Natural killer cell treated with Interleukin-12 subunit alpha and Interleukin-12 subunit beta and Interleukin-15 and Interleukin-18, amount 100 ng/mL, for 72 hours (primary cell): ENCODE measurements around the gene TMEM190. TPM values are rescaled to one million over a fixed set of nuclear protein-coding genes. Genes with fewer than 3 reads are reported as not detected.

Experiments used
- ATAC-seq, 2 donors: fragments of 150-1000 bp; cut with Tn5 transposase in 1 of 2; sonication (Bioruptor Pico), chemical (Tn5 transposase) in 1 of 2; 2 replicates each; pipeline ENCODE4 v1.10.0; 2021
- DNase-seq: peaks from one replicate; pipeline ENCODE4 v3.0.0; 2022; ENCODE audit warnings: low spot score
- H3K27ac Mint-ChIP-seq, 2 donors: 1 replicate in 1 of 2; 2 replicates in 1 of 2; pipeline ENCODE4 v1.8.0; 2022; ENCODE audit warnings: mixed read lengths in 2 of 2, mild to moderate bottlenecking in 1 of 2, moderate library complexity in 1 of 2
- H3K27me3 Mint-ChIP-seq, 2 donors: 1 replicate in 1 of 2; 2 replicates in 1 of 2; pipeline ENCODE4 v1.8.0; 2022; ENCODE audit warnings: mixed read lengths in 2 of 2
- H3K36me3 Mint-ChIP-seq: one replicate; pipeline ENCODE4 v1.8.0; 2022; ENCODE audit warnings: mixed read lengths
- H3K4me1 Mint-ChIP-seq, 2 donors: 1 replicate in 1 of 2; 2 replicates in 1 of 2; pipeline ENCODE4 v1.8.0; 2022; ENCODE audit warnings: low read depth in 2 of 2, mixed read lengths in 2 of 2, mild to moderate bottlenecking in 1 of 2
- H3K4me3 Mint-ChIP-seq: one replicate; pipeline ENCODE4 v1.8.0; 2022; ENCODE audit warnings: mixed read lengths
- H3K9me3 Mint-ChIP-seq: 2 replicates; pipeline ENCODE4 v1.8.0; 2022; ENCODE audit warnings: mixed read lengths
- total RNA-seq, 2 donors: library from RNA; stranded (reverse); gene quantifications; one replicate each; pipeline ENCODE4 v1.2.3, GENCODE V29; 2022

Gene TMEM190
- total RNA-seq, 2 donors from 2014 or later = not detected

- no peaks in the 10 kb centered on the region for H3K9me3 Mint-ChIP-seq
- H3K27ac Mint-ChIP-seq = no peak overlapping the region
- H3K27me3 Mint-ChIP-seq = peaks cover 28 to 35% of the 10 kb centered on the region in 2 donors
- ATAC-seq (peak in 1 of 2 donors; percentile 6), DNase-seq (no peak)
- peaks cover 0 to 8% of the 10 kb centered on the region in 2 donors for H3K4me1 Mint-ChIP-seq
- H3K36me3 Mint-ChIP-seq = no peaks in the 10 kb centered on the region
- no peak overlapping the region for H3K4me3 Mint-ChIP-seq
Measured at GRCh38 chr19:55372316-55373081, 4.1 kb upstream of the TMEM190 start.

- H3K4me3 Mint-ChIP-seq = no peak overlapping the region
- no peaks in the 10 kb centered on the region for H3K36me3 Mint-ChIP-seq
- no peaks in the 10 kb centered on the region for H3K9me3 Mint-ChIP-seq
- H3K27me3 Mint-ChIP-seq = peaks cover 25 to 35% of the 10 kb centered on the region in 2 donors
- no peak overlapping the region for H3K27ac Mint-ChIP-seq
- no peak for ATAC-seq
- no peak for DNase-seq
- H3K4me1 Mint-ChIP-seq = peaks cover 0 to 8% of the 10 kb centered on the region in 2 donors
Measured at GRCh38 chr19:55373306-55373992, 3.2 kb upstream of the TMEM190 start.

DNA sequence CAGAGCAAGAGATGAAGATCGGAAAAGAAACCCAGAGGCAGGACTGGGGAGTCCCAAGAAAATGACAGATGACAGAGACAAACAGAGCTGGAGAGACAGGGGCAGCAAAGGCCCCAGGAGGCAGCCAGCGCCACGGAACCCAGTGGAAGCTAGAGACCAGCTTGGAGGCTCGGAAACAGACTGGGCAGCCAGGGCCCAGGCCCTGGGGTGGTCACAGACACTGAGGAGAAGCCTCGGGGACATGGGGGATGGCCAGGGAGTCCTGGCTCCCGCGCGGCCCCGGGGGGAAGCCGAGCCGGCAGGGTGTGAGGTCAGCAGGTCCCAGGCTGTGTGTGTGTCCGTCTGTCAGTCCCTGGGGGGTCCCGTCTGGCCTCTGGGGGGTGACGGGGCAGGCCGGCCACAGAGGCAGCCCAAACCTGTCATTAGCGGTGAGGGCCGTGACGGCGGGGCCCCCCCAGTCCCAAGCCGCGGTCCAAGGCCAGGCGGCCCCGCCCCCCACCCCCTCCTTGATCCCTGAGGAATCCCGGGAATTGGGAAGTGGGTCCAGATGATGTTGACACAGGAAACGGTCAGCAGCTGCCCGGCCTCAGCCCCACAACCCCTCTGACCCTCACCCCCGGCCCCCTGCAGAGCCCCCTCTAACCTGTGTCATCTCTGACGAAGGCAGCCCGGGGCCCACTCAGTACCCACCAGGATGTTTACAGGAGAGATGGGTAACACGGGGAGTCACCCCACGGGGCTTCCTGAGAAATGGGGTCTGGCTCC is 2.5 kb upstream of the TMEM190 start:
- no peaks in the 10 kb centered on the region for H3K36me3 Mint-ChIP-seq
- no peaks in the 10 kb centered on the region for H3K9me3 Mint-ChIP-seq
- H3K4me1 Mint-ChIP-seq = peaks cover 0 to 8% of the 10 kb centered on the region in 2 donors
- no peak for DNase-seq
- no peak overlapping the region for H3K27ac Mint-ChIP-seq
- no peak for ATAC-seq
- H3K27me3 Mint-ChIP-seq = peaks cover 25 to 35% of the 10 kb centered on the region in 2 donors
- H3K4me3 Mint-ChIP-seq = no peak overlapping the region

DNA sequence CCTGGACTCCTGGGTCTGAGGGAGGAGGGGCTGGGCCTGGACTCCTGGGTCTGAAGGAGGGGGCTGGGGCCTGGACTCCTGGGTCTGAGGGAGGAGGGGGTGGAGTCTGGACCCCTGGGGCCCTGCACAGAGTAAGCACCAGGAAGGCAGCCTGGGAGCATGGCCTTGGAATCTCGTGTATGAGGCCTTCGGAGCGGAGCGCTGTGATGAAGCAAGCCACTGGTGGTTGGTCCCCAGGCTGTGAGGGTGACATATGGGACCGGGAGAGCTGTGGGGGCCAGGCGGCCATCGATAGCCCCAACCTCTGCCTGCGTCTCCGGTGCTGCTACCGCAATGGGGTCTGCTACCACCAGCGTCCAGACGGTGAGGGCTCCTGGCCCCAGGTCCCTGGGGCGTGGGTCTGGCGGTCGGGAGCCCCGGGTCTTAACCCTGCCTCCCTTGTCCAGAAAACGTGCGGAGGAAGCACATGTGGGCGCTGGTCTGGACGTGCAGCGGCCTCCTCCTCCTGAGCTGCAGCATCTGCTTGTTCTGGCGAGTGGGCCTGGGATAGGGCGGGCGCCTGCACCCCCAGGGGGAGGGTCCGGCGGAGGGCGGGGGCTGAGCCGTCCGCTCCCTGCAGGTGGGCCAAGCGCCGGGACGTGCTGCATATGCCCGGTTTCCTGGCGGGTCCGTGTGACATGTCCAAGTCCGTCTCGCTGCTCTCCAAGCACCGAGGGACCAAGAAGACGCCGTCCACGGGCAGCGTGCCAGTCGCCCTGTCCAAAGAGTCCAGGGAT is 918 bp downstream of the TMEM190 start:
- Mint-ChIP-seq H3K36me3 (no peaks in the 10 kb centered on the region), H3K4me1 (peaks cover 11 to 16% of the 10 kb centered on the region in 2 donors)

GRCh38 chr19:55379174-55379573 is 2.5 kb downstream of the TMEM190 start:
- no peak for ATAC-seq
- Mint-ChIP-seq H3K9me3 (no peaks in the 10 kb centered on the region), H3K27ac (no peak overlapping the region)

More for the DNA sequence above, 918 bp downstream of the TMEM190 start:
- no peak for ATAC-seq
- H3K27me3 Mint-ChIP-seq = peaks cover 8% of the 10 kb centered on the region in 2 donors
- H3K27ac Mint-ChIP-seq = no peak overlapping the region
- H3K9me3 Mint-ChIP-seq = no peaks in the 10 kb centered on the region
- no peak for DNase-seq
- no peak overlapping the region for H3K4me3 Mint-ChIP-seq

DNA sequence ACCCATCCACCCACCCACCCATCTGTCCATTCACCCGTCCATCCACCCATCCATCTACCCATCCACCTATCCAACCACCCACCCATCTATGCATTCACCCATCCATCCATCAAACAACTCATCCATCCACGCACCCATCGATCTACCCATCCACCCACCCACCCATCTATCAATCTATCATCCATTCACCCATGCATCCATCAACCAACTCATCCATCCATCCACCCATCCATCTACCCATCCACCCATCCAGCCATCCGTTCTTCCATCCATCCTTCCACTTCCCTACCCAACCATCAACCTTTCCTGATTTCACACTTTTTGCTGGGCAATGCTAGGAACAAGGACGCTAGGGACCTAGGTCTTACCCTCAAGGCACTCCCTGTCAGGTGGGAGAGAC is 5.4 kb downstream of the TMEM190 start:
- H3K9me3 Mint-ChIP-seq = no peaks in the 10 kb centered on the region
- DNase-seq = no peak
- no peaks in the 10 kb centered on the region for H3K27me3 Mint-ChIP-seq
- peak overlapping the region; percentile 54 to 80 for H3K27ac Mint-ChIP-seq
- H3K4me3 Mint-ChIP-seq = peak overlapping the region; percentile 68
- peaks cover 38 to 43% of the 10 kb centered on the region in 2 donors for H3K4me1 Mint-ChIP-seq
- no peak for ATAC-seq
- peaks cover 11% of the 10 kb centered on the region for H3K36me3 Mint-ChIP-seq

More at GRCh38 chr19:55379174-55379573, 2.5 kb downstream of the TMEM190 start:
- no peak for DNase-seq
- Mint-ChIP-seq H3K4me3 (no peak overlapping the region), H3K27me3 (peaks cover under 1 to 4% of the 10 kb centered on the region in 2 donors), H3K4me1 (peaks cover 17 to 18% of the 10 kb centered on the region in 2 donors), H3K36me3 (no peaks in the 10 kb centered on the region)

DNA sequence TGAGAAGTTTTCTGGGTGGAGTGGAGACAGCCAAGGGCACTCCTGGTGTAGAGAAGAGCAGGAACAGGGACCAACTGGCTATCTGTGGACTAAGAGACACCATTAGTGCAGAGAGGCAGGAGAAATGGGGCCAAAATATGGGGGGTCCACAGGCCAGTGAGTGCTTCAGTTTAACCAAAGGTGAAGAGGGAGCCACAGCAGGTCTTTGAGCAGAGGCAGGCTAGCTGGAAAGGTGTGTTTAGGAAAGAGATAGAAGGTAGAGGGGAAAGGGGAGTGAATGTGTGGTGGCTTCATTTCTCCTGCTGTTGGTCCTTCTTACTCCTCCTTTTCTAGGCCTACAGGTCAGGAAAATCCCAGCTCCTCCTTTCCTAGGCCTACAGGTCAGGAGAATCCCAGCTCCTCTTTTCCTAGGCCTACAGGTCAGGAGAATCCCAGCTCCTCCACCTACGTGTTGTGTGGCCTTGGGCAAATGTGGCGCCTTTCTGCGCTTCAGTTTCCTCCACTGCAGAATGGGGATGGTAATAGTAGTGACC is 6.0 kb downstream of the TMEM190 start:
- H3K27ac Mint-ChIP-seq = peak overlapping the region; percentile 54 to 80
- no peaks in the 10 kb centered on the region for H3K27me3 Mint-ChIP-seq
- H3K4me3 Mint-ChIP-seq = peak overlapping the region; percentile 68
- peaks cover 42 to 48% of the 10 kb centered on the region in 2 donors for H3K4me1 Mint-ChIP-seq
- no peaks in the 10 kb centered on the region for H3K9me3 Mint-ChIP-seq
- no peak for ATAC-seq
- no peak for DNase-seq
- H3K36me3 Mint-ChIP-seq = peaks cover 11% of the 10 kb centered on the region

DNA sequence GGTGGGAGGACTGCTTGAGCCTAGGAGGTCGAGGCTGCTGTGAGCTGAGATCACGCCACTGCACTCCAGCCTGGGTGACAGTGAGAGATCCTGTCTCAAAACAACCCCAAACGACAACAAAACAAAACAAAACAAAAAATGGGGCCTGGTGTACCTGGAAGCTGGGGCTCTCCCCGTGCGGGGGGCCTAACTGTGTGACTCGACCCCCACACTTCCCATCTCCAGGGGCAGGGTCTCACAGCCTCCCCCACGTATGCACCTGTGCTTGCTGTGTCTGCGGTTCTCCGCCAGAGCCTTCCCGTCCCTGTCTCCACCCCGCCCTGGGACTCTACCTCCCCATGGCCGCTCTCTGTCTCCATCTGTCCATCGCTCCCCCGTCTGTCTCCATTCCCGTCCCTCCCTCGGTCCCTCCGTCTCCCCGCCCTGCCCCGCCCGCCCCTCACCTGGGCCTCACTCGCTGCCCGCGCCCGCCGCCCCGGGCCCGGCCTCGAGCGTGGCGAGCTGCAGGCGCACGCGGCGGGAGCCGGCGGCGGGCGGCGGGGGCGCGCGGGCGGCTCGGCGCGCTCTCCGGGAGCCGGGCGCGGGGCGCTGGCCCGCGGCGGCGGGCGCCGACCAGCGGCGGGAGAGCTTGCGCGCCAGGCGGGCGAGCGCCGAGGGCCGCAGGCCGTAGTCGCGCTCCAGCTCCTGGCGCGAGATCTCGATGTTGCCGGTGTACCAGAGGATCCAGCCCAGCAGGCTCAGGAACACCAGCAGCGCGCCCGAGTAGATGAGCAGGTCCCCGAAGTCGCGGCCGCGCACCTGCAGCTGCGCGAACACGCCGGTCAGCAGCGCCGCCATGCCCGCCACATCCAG is 6.9 kb downstream of the TMEM190 start:
- peak overlapping the region; percentile 68 for H3K4me3 Mint-ChIP-seq
- DNase-seq = no peak
- H3K36me3 Mint-ChIP-seq = peaks cover 11% of the 10 kb centered on the region
- H3K9me3 Mint-ChIP-seq = no peaks in the 10 kb centered on the region
- peaks cover 47 to 51% of the 10 kb centered on the region in 2 donors for H3K4me1 Mint-ChIP-seq
- no peaks in the 10 kb centered on the region for H3K27me3 Mint-ChIP-seq
- H3K27ac Mint-ChIP-seq = peak overlapping the region; percentile 54 to 80
- ATAC-seq = peak; percentile 4 to 24

DNA sequence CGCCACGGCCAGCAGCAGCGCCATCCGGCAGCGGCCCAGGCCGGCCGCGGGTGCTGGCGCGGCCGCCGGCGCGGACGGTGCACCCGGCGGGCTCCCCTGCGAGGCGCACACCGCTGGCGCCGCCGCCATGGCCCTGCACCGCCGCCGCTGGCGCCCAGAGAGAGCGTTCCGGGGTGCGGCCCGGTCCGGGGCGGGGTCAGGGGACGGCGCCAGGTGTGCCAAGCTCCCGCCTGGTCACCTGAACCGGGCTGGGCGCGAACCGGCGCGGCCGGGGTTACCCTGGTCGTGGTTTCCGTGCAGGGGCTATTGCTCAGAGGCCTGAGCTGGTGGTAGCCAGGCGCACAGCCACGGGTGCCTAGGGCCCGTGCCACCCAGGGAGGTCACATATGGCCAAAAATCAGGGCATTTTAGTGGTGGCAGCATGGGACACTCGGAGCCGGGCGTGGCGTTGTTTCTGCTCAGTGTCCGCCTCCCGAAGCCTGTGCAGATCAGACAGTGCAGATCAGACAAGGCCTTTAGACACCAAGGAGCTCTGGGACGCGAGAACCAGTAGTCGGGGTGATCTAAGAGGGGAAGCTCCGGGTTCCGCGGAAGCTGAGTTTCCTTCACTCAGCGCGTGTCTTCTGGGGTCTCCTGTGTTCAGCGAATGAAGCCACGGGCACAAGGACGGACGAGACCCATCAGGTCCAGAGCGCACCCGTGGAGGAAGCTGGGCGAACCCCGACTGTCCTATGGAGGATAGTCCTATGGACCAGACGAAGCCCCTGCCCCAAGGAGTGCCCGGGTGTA is 7.7 kb downstream of the TMEM190 start, which contains the start of gene TMEM238:
TMEM238 (minus strand) TSS at position 162 of the 789 bp plus-strand sequence; CDS start at position 129, 33 bp downstream.
- Mint-ChIP-seq H3K27me3 (no peaks in the 10 kb centered on the region), H3K36me3 (peaks cover 11% of the 10 kb centered on the region), H3K4me3 (peak within 1 kb of the TSS; percentile 98), H3K27ac (peak within 1 kb of the TSS; percentile 98 to 99), H3K9me3 (no peaks in the 10 kb centered on the region), H3K4me1 (peaks cover 53 to 55% of the 10 kb centered on the region in 2 donors)
- DNase-seq (no peak), ATAC-seq (peak; percentile 2 to 8)

DNA sequence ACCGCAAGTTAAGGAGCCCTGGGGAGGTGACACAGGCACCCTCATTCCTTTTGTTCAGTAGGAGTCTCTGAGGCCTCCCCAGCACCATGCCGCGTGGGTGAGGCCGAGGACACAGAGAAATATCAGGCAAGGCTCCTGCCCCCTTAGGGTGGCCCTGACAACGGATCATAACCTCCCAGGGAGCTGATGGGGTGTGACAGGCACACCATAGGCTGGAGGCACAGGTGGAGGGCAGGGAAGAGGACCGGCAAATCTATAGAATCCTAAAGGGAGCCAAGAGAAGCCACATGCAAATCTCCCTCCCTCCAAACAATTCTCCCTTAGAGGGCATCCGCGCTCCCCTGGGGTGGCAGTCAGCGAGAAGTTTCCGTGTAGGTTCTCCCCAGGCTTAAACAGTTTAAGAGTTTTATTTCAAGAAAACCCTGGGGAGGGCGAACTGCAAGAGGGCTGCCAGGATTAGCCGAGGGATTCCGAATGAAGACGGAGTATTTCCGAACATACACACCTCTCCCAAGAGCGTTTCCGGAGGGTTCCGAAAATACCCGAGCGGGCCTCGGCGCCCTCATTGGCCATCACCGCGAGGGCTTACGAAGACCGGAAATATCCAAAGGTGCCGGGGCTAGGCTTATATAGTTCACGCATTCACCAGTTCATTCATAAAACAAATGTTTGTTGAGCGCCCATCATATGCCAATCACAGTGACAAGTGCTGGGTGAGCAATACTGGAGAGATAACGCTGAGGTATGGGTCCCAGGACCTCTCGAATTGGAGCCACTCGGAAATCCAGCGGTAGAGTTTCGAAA is 8.5 kb downstream of the TMEM190 start:
- DNase-seq (peak; percentile 95), ATAC-seq (peak; percentile 88 to 90)
- H3K27ac Mint-ChIP-seq = peak overlapping the region; percentile 98 to 99
- H3K9me3 Mint-ChIP-seq = no peaks in the 10 kb centered on the region
- peak overlapping the region; percentile 98 for H3K4me3 Mint-ChIP-seq
- no peaks in the 10 kb centered on the region for H3K27me3 Mint-ChIP-seq
- peaks cover 59 to 62% of the 10 kb centered on the region in 2 donors for H3K4me1 Mint-ChIP-seq
- H3K36me3 Mint-ChIP-seq = peaks cover 11% of the 10 kb centered on the region
